ENCODE data around the gene ZC3H7B.

ZC3H7B gene

DNA sequence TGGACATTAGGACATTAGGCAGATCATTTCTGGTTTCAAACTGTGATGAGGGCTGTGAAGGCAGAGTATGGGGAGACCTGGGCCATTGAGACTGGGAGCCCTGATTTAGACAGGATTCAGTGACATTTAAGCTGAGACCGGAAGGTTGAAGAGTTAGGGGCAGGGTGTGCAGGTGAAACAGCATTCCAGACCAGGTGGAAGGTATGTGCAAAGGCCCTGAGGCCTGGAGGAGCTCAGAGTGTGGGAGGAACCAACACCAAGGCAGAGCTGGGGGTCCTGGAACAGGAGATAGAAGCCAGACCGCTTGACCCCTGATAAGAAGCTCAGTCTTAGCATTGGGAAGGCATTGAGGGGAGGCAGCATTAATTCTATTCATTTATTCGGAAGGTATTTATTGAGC, 32.5 kb downstream of the ZC3H7B start:
- Histone ChIP-seq H3K4me3 (ENCODE audit: low read length in 2 of 2) (no peak overlapping the region), H3K9ac (ENCODE audit: low read length in 2 of 2) (no peak overlapping the region), H3K36me3 (ENCODE audit: control insufficient read depth in 2 of 2, insufficient read depth in 2 of 2, low read length in 2 of 2) (peaks cover 41 to 44% of the 10 kb centered on the region in 2 donors), H3K9me3 (ENCODE audit: control insufficient read depth in 2 of 2, low read length in 2 of 2) (no peaks in the 10 kb centered on the region), H3K4me1 (ENCODE audit: control insufficient read depth, insufficient read depth, low read length) (no peaks in the 10 kb centered on the region), H3K27ac (ENCODE audit: low read length) (no peak overlapping the region), H3K27me3 (ENCODE audit: control insufficient read depth in 1 of 2, insufficient read depth in 2 of 2, low read length in 2 of 2) (no peaks in the 10 kb centered on the region)

DNA sequence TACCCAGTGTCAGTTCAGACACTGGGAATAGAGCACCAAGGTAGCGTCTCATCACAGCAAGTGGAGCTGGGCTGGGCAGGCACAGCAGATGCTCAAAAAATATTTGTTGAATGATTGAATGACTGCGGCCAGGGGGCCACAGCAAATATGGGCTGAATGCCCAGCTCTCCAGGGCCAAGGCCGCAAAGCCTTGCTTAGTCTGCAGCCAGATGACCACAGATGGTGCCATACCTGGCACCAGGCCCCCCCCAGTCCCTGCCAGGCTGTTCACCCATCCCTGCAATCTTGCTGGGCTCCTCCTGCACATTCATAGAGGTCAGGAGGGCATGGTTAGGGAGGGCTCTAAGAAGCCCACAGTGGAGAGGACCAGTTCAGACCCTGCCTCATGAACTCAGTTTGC, 32.9 kb downstream of the ZC3H7B start:
- Histone ChIP-seq H3K36me3 (ENCODE audit: control insufficient read depth in 2 of 2, insufficient read depth in 2 of 2, low read length in 2 of 2) (peaks cover 46 to 48% of the 10 kb centered on the region in 2 donors), H3K4me3 (ENCODE audit: low read length in 2 of 2) (no peak overlapping the region), H3K4me1 (ENCODE audit: control insufficient read depth, insufficient read depth, low read length) (no peaks in the 10 kb centered on the region), H3K9me3 (ENCODE audit: control insufficient read depth in 2 of 2, low read length in 2 of 2) (no peaks in the 10 kb centered on the region), H3K9ac (ENCODE audit: low read length in 2 of 2) (no peak overlapping the region), H3K27me3 (ENCODE audit: control insufficient read depth in 1 of 2, insufficient read depth in 2 of 2, low read length in 2 of 2) (no peaks in the 10 kb centered on the region), H3K27ac (ENCODE audit: low read length) (no peak overlapping the region)

DNA sequence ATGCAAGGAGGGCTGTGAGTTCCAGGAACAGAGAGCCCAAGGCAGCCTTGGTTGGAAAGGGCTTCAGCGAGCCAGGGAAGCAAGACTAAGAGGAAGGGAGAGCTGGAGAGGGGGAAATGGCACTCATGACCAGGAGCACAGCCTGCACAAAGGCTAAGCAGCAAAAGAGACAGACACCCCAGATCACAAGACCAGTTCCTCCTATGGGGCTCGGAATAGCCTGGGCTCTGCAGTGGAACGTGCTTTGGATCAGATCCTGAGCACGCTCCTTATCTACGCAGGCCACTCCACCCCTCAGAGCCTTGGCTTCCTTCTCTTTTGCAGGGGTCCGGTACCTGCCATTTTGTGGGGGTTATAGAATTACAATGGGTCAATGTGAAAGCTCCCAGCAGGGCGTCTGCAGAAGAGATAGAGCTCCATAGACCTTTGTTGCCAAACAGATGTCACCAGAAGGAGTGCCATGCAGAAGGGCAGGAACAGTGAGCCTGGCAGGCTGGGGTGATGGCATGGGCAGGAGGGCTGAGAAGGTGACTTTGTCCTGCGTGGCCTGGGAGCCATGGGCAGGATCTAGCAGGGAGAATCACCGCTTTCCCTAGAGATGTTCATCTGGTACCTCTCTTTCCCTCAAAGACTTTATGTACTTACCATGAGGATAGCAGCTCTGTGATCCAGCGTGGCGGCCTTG, 33.8 kb downstream of the ZC3H7B start:
- Histone ChIP-seq H3K9ac (ENCODE audit: low read length in 2 of 2) (no peak overlapping the region), H3K27me3 (ENCODE audit: control insufficient read depth in 1 of 2, insufficient read depth in 2 of 2, low read length in 2 of 2) (no peaks in the 10 kb centered on the region), H3K4me3 (ENCODE audit: low read length in 2 of 2) (no peak overlapping the region), H3K27ac (ENCODE audit: low read length) (no peak overlapping the region), H3K4me1 (ENCODE audit: control insufficient read depth, insufficient read depth, low read length) (no peaks in the 10 kb centered on the region), H3K9me3 (ENCODE audit: control insufficient read depth in 2 of 2, low read length in 2 of 2) (no peaks in the 10 kb centered on the region), H3K36me3 (ENCODE audit: control insufficient read depth in 2 of 2, insufficient read depth in 2 of 2, low read length in 2 of 2) (peaks cover 48 to 50% of the 10 kb centered on the region in 2 donors)

DNA sequence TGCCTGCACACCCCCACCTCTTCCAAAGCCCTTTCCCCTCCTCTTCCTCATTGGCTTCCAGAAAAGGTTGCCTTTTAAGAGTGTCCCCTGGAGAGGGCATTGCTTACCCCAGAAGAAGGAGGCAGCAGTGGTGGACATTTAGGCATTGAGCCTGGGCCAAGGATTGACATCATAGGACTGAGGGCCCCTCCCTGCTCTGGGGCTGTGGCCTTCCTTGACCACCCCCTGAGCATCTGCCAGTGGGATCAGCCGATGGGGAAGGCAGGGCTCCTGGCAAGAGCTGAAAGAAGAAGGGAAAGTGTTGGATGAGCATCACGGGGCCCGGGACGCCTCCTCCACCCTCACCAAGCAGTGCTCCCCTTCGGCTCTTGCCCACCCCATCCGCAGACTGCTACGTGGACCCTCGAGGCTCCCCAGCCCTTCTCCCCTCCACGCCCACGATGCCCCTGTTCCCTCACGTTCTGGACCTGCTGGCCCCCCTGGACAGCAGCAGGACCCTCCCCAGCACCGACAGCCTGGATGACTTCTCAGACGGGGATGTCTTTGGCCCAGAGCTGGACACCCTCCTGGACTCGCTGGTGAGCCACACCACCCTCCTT, 37.4 kb downstream of the ZC3H7B start:
- H3K9me3 ChIP-seq (ENCODE audit: control insufficient read depth in 2 of 2, low read length in 2 of 2): no peaks in the 10 kb centered on the region
- no peaks in the 10 kb centered on the region for H3K27me3 ChIP-seq (ENCODE audit: control insufficient read depth in 1 of 2, insufficient read depth in 2 of 2, low read length in 2 of 2)
- peaks cover 46 to 50% of the 10 kb centered on the region in 2 donors for H3K36me3 ChIP-seq (ENCODE audit: control insufficient read depth in 2 of 2, insufficient read depth in 2 of 2, low read length in 2 of 2)
- no peak overlapping the region for H3K4me3 ChIP-seq (ENCODE audit: low read length in 2 of 2)
- H3K9ac ChIP-seq (ENCODE audit: low read length in 2 of 2): no peak overlapping the region
- no peaks in the 10 kb centered on the region for H3K4me1 ChIP-seq (ENCODE audit: control insufficient read depth, insufficient read depth, low read length)
- no peak overlapping the region for H3K27ac ChIP-seq (ENCODE audit: low read length)

DNA sequence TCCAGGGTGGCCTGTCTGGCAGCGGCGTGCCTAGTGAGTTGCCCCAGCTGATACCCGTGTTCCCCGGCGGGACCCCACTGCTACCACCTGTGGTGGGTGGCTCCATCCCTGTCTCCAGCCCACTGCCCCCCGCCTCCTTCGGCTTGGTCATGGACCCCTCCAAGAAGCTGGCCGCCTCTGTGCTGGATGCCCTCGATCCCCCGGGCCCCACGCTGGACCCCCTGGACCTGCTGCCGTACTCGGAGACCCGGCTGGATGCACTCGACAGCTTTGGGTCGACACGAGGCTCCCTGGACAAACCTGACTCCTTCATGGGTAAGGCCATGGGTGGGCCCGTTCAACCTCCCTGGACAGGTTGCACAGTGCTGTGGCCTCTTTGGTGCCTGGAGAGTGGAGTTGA, 38.5 kb downstream of the ZC3H7B start:
- Histone ChIP-seq H3K9ac (ENCODE audit: low read length in 2 of 2) (no peak overlapping the region), H3K4me1 (ENCODE audit: control insufficient read depth, insufficient read depth, low read length) (no peaks in the 10 kb centered on the region), H3K9me3 (ENCODE audit: control insufficient read depth in 2 of 2, low read length in 2 of 2) (no peaks in the 10 kb centered on the region), H3K27ac (ENCODE audit: low read length) (no peak overlapping the region), H3K36me3 (ENCODE audit: control insufficient read depth in 2 of 2, insufficient read depth in 2 of 2, low read length in 2 of 2) (peaks cover 46 to 52% of the 10 kb centered on the region in 2 donors), H3K27me3 (ENCODE audit: control insufficient read depth in 1 of 2, insufficient read depth in 2 of 2, low read length in 2 of 2) (no peaks in the 10 kb centered on the region), H3K4me3 (ENCODE audit: low read length in 2 of 2) (no peak overlapping the region)

DNA sequence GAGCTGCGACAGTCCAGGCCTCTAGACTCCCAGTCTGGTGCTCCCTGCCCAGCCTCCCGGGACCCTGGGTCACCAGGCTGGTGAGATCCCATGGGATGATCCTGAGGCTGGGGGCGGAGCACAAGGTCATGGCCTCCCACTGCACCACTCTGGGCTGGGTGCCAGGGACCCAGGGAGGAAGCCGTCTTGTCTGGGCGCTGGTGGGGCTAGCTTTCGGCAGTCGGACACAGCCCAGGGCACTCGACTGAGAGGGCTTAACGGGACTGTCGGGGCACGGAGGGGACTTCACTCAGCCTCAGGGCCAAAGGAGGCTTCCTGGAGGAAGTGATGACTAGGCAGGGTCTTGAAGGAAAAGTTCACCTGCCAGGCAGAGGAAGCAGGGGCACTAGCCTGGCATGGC, 39.0 kb downstream of the ZC3H7B start:
- peaks cover 44 to 48% of the 10 kb centered on the region in 2 donors for H3K36me3 ChIP-seq (ENCODE audit: control insufficient read depth in 2 of 2, insufficient read depth in 2 of 2, low read length in 2 of 2)
- no peak overlapping the region for H3K9ac ChIP-seq (ENCODE audit: low read length in 2 of 2)
- H3K27me3 ChIP-seq (ENCODE audit: control insufficient read depth in 1 of 2, insufficient read depth in 2 of 2, low read length in 2 of 2): no peaks in the 10 kb centered on the region
- no peaks in the 10 kb centered on the region for H3K4me1 ChIP-seq (ENCODE audit: control insufficient read depth, insufficient read depth, low read length)
- no peak overlapping the region for H3K27ac ChIP-seq (ENCODE audit: low read length)
- no peak overlapping the region for H3K4me3 ChIP-seq (ENCODE audit: low read length in 2 of 2)
- H3K9me3 ChIP-seq (ENCODE audit: control insufficient read depth in 2 of 2, low read length in 2 of 2): no peaks in the 10 kb centered on the region

DNA sequence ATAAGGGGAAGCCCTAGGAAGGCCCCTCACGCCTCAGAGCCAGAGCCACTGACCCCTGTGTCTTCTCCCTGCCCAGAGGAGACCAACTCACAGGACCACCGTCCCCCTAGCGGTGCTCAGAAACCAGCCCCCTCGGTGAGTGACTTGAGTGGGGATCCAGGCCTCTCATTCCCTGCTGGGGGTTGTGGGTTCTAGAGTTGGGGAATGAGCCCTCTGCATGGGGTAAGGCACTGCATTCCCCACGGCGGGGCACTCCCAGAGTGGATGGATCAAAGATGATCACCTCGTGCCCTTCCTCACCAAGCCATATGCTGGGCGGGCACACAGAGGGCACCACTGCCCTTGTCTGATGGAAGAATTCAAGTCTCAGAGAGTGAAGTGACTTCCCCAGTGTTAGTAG, 39.7 kb downstream of the ZC3H7B start:
- H3K4me1 ChIP-seq (ENCODE audit: control insufficient read depth, insufficient read depth, low read length): no peaks in the 10 kb centered on the region
- H3K36me3 ChIP-seq (ENCODE audit: control insufficient read depth in 2 of 2, insufficient read depth in 2 of 2, low read length in 2 of 2): peaks cover 48 to 51% of the 10 kb centered on the region in 2 donors
- no peaks in the 10 kb centered on the region for H3K9me3 ChIP-seq (ENCODE audit: control insufficient read depth in 2 of 2, low read length in 2 of 2)
- H3K4me3 ChIP-seq (ENCODE audit: low read length in 2 of 2): no peak overlapping the region
- H3K9ac ChIP-seq (ENCODE audit: low read length in 2 of 2): no peak overlapping the region
- H3K27ac ChIP-seq (ENCODE audit: low read length): no peak overlapping the region
- no peaks in the 10 kb centered on the region for H3K27me3 ChIP-seq (ENCODE audit: control insufficient read depth in 1 of 2, insufficient read depth in 2 of 2, low read length in 2 of 2)

DNA sequence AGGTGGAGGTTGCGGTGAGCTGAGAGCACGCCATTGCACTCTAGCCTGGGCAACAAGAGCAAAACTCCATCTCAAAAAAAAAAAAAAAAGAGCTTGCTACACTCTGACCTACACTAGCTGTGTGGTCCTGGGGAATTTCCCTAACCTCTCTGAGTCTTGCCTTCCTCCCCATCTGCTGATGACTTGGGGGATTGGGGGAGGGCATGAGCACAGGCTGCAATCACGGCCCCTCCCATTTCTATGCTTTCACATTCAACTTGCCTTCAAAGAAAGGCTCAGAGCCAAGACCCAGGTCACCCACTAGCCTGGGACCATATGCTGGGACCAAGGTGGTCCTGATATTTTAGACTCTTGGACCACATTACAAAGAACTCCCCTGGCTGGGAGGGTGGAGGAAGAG, 40.7 kb downstream of the ZC3H7B start:
- Histone ChIP-seq H3K4me3 (ENCODE audit: low read length in 2 of 2) (no peak overlapping the region), H3K27ac (ENCODE audit: low read length) (no peak overlapping the region), H3K36me3 (ENCODE audit: control insufficient read depth in 2 of 2, insufficient read depth in 2 of 2, low read length in 2 of 2) (peaks cover 53 to 57% of the 10 kb centered on the region in 2 donors), H3K27me3 (ENCODE audit: control insufficient read depth in 1 of 2, insufficient read depth in 2 of 2, low read length in 2 of 2) (no peaks in the 10 kb centered on the region), H3K9me3 (ENCODE audit: control insufficient read depth in 2 of 2, low read length in 2 of 2) (no peaks in the 10 kb centered on the region), H3K4me1 (ENCODE audit: control insufficient read depth, insufficient read depth, low read length) (no peaks in the 10 kb centered on the region), H3K9ac (ENCODE audit: low read length in 2 of 2) (no peak overlapping the region)

DNA sequence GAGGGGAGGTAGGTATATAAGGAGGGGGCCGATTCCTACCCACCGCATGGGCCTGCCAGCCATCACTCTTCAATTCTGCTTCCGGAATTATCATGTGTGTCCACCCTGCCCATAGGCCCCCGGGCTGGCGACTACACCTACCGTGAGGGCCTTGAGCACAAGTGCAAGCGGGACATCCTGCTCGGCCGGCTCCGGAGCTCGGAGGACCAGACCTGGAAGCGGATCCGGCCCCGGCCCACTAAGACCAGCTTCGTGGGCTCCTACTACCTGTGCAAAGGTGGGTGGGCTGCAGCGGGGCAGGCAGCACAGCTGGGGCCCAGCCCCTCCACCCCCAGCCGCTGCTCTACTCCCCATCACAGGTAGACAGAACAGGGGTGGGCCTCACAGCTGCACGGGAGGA, 42.0 kb downstream of the ZC3H7B start:
- no peaks in the 10 kb centered on the region for H3K9me3 ChIP-seq (ENCODE audit: control insufficient read depth in 2 of 2, low read length in 2 of 2)
- no peaks in the 10 kb centered on the region for H3K27me3 ChIP-seq (ENCODE audit: control insufficient read depth in 1 of 2, insufficient read depth in 2 of 2, low read length in 2 of 2)
- no peaks in the 10 kb centered on the region for H3K4me1 ChIP-seq (ENCODE audit: control insufficient read depth, insufficient read depth, low read length)
- no peak overlapping the region for H3K27ac ChIP-seq (ENCODE audit: low read length)
- H3K36me3 ChIP-seq (ENCODE audit: control insufficient read depth in 2 of 2, insufficient read depth in 2 of 2, low read length in 2 of 2): peaks cover 63 to 66% of the 10 kb centered on the region in 2 donors
- H3K4me3 ChIP-seq (ENCODE audit: low read length in 2 of 2): no peak overlapping the region
- no peak overlapping the region for H3K9ac ChIP-seq (ENCODE audit: low read length in 2 of 2)

DNA sequence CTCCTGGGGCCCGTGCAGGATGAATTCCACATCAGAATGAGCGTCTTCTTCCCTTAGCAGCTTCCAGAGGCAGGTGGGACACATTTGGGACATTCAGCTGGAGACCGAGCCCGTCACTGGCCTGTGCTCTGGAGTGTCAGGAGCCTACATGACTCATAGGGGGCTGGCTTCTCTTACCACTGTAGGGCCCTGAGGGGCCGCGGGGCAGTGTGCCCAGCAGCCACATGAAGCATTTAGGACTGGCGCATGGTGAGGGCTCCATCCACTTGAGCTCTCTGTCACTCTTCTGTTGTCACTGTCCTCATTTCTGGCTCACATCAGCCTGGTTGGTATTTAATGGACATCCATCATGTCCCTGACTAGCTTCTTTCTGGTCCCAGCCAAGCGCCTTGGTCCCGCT, 42.4 kb downstream of the ZC3H7B start:
- no peaks in the 10 kb centered on the region for H3K4me1 ChIP-seq (ENCODE audit: control insufficient read depth, insufficient read depth, low read length)
- no peak overlapping the region for H3K27ac ChIP-seq (ENCODE audit: low read length)
- no peaks in the 10 kb centered on the region for H3K27me3 ChIP-seq (ENCODE audit: control insufficient read depth in 1 of 2, insufficient read depth in 2 of 2, low read length in 2 of 2)

DNA sequence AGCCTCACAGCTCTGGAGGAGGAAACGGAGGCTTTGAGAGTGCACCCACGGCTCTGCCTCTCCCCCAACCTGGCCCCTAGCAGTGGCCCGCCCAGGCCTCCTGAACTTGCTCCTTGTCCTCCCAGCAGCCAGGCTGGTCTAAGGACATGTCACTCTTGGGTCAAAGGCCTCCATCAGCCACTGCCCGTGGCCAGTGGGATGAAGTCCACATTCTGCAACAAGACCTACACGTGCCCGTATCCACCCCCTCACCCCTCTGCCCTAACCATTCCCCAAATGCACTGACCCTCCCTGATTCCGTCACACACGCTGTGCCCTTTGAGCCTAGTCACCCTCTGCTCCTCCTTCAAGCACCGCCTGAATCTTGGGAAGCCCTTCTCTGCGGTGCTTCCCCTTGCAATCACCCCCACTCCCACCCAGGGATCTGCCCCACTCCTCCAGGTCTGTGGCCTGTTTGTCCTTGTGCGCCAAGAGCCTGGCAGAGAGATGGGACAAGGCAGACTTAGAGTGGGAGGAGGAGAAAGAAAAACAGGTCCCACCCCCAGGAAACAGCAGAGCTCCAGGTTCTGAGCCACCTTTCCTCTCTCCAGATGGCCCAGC, 43.0 kb downstream of the ZC3H7B start:
- Histone ChIP-seq H3K9ac (ENCODE audit: low read length in 2 of 2) (no peak overlapping the region), H3K36me3 (ENCODE audit: control insufficient read depth in 2 of 2, insufficient read depth in 2 of 2, low read length in 2 of 2) (peaks cover 63 to 64% of the 10 kb centered on the region in 2 donors), H3K4me3 (ENCODE audit: low read length in 2 of 2) (no peak overlapping the region), H3K4me1 (ENCODE audit: control insufficient read depth, insufficient read depth, low read length) (no peaks in the 10 kb centered on the region), H3K27me3 (ENCODE audit: control insufficient read depth in 1 of 2, insufficient read depth in 2 of 2, low read length in 2 of 2) (no peaks in the 10 kb centered on the region), H3K9me3 (ENCODE audit: control insufficient read depth in 2 of 2, low read length in 2 of 2) (no peaks in the 10 kb centered on the region), H3K27ac (ENCODE audit: low read length) (no peak overlapping the region)

More for the DNA sequence above, 42.4 kb downstream of the ZC3H7B start:
- no peak overlapping the region for H3K9ac ChIP-seq (ENCODE audit: low read length in 2 of 2)
- H3K4me3 ChIP-seq (ENCODE audit: low read length in 2 of 2): no peak overlapping the region
- H3K36me3 ChIP-seq (ENCODE audit: control insufficient read depth in 2 of 2, insufficient read depth in 2 of 2, low read length in 2 of 2): peaks cover 63 to 66% of the 10 kb centered on the region in 2 donors
- no peaks in the 10 kb centered on the region for H3K9me3 ChIP-seq (ENCODE audit: control insufficient read depth in 2 of 2, low read length in 2 of 2)
